Fibroblast of skin of abdomen (primary cell): ENCODE data around the gene PLSCR5. TPM values are rescaled to one million over a fixed set of nuclear protein-coding genes. Genes with fewer than 3 reads are reported as not detected.

ENCODE experiments used
- DNase-seq: peaks from one replicate; pipeline ENCODE4 v3.0.0-alpha.2; 2013
- polyA plus RNA-seq, 2 experiments: library from polyadenylated mRNA; unstranded; fragments of 120-200 nt; gene quantifications; one replicate each; pipeline ENCODE4 v1.2.1, GENCODE V29; 2013; ENCODE audit not compliant: insufficient read length in 2 of 2

The PLSCR5 gene, protein sequence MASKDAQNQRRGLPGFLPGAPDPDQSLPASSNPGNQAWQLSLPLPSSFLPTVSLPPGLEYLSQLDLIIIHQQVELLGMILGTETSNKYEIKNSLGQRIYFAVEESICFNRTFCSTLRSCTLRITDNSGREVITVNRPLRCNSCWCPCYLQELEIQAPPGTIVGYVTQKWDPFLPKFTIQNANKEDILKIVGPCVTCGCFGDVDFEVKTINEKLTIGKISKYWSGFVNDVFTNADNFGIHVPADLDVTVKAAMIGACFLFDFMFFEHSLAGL
- not detected for polyA plus RNA-seq (2013, experiment 1 of 2; ENCODE audit: insufficient read length)
- polyA plus RNA-seq (2013, experiment 2 of 2; ENCODE audit: insufficient read length) = not detected

GRCh38 chr3:146605106-146605505, at the start of gene PLSCR5:
TSS of gene PLSCR5 (minus strand) at chr3:146605346. CDS start at chr3:146605212, 134 bp downstream.
- DNase-seq = no peak

- no peak for DNase-seq
Measured at GRCh38 chr3:146653978-146654377, 48.8 kb upstream of the PLSCR5 start.

DNA sequence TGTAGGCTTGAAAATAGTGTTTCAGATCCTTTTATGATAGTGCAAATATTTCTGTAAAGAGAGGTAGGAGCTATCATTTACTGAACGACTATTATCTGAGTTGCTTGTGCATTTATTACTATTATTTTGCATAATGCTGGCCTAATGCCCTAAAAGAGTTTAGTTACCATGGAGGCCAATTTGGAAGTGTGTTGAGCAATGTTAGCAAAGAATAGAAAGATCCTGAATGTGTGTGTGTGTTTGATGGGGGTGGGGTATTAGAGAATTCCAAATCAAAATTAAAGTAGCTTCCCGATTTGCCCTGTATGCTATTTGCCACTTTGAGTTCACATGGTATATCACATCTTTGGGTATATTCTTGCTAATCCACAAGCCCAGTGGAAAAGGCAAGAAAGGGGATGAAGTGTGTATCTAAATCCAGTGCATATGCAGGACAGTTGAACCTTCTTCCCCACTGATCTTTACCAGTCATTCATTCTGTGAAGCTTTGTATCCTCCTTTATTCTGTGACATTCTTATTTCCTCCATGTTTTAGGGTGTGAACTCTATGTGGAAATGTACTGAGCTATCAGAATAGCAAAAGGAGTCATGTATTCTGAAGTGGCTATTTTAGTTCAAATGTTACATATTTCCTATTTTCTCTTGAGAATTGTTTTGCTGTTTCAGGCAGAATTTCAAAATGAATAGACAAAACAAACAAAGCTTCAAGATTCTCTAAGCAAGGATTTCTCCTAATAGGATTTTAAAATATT, 45.7 kb upstream of the PLSCR5 start:
- DNase-seq = no peak

DNA sequence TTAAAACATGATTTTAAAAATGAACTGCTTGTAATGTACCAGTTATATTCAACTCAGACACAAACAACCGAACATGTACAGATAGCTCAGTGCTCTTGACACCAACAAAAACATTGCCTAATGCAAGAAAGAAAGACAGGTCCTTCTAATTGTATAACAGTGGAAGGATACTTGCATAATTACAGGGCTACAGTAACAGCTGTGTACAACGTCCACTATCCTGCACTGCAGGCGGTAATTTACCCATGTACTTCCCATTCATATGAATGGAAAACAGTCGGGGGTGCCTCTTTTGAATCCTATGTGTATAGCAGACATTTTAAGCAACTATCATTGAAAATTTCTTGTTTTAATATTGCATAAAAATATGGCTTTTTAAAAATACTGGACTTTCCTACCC, 41.1 kb upstream of the PLSCR5 start:
- DNase-seq = no peak

DNA sequence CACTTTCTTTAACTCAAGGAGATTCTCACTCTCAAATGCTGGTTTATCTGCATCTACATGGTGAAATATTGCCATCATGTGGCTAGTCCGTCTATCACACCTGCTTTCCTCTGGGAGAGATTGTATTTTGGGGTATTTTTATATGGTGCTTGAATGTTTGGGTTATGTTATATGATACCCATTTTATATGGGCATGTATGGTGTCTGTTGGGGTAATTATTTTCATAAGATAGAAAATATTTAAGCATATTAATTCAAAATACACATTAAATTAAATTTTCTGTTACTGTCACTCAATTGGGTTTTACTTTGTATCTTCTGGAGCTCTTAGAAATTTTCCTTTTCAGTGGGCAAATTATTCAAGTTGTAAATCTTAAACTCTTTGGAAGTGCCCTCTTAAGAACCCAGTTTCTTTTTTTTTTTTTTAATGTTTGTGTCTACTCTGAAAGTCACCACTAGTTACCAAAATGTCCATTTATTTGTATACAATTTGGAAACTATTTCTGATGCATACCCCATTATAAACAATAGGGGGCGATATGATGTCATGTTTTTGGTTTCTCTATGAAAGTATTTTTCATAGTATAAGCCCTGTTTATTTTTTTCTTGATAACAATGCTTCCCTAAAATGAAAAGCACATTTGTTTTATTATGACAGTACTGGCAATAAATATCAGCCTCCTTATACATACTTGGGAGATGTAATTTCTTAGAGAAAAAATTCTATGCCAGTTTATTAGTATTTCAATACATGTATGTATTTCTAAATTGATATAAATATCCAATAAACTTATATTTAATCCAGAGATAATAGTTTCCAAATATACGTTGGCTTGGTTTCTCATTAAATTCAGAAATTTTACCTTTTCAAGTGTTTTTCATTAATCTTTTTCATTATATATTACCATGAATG, 36.1 kb upstream of the PLSCR5 start:
- DNase-seq = peak; percentile 48

DNA sequence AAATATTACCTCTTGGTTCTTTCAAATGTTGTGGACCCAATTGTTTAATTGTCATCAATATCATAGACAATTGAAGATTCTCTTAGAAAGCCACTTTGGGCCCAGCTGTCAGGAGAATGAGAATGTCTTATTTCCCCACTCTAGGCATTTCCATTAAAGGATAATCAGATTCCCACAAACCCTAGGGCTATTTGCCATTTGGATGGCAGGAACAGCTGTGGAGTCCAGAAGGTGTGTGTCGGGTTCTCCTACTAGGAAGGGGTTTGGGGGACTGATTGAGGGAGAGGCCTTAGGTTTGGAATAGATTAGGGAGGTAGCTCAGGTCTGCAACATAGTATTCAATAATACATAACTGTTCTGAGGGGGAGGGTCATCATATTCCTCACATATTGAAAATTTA, 35.2 kb upstream of the PLSCR5 start:
- DNase-seq = no peak

DNA sequence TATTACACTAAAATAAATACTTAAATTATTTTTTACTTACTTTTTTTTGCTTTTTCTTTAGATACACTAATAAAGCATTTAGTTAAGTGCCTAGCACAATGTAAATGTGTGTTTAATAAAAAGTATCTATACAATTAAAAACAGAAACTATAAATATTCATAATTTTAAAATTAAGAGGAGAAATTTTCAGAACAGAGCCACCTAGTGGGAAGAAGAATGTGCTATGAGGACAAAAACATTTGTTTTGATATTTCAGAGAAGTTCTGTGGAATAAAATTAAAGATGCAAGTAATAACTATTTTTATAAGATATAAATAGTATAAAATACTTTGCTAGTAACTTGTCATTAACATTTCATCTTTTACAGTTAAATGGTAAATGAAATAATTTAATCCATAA, 33.6 kb upstream of the PLSCR5 start:
- no peak for DNase-seq

DNA sequence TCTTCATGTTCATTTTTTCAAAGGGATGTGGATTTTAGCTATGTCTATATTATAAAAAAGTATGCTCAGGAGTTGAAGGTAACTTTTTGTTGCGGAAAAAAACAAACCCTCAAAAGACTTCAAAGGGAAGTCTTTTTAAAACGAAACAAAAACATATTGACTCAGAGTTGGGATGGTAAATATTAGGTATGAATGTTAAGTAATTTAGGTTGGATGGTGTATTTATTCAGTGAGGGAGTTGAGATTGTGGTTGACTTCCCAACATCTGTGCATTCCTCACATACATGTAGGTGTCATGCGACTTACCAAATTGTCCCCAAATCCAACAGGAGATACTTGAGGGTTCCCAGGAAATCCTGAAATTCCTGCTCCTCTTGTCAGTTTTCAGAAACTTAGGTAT, 32.7 kb upstream of the PLSCR5 start:
- DNase-seq = peak; percentile 10

GRCh38 chr3:146636881-146637280, 31.7 kb upstream of the PLSCR5 start:
- no peak for DNase-seq

DNA sequence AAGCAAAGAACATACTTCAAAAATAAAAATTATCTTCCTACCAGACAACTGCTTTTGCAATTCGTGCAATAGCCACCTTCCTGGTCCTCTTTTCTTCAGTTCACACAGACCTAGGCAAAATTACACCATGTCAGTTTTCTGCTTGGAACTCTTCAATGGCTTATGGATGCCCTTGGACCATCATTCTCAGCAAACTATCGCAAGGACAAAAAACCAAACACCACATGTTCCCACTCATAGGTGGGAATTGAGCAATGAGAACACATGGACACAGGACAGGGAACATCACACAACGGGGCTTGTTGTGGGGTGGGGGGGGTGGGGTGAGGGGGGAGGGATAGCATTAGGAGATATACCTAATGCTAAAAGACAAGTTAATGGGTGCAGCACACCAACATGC, 29.2 kb upstream of the PLSCR5 start:
- DNase-seq = no peak

DNA sequence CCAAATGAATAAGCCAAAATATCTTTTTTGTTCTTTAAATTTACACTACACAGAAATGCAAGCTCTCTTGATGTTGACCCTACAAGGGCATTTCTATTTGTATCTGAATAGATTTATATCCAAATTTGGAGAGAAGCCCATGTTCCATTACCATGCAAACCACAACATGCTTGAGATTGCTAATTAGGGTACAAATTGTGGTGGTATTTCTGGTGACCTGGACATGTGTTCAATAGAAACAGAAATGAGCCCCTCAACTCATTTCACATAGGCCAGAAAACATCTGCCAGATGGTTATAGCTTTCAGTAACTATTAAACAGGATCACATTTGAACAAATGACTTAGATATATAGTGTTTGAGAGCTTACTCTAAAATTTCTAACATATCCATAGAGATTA, 23.5 kb upstream of the PLSCR5 start:
- DNase-seq = no peak

- DNase-seq = no peak
Measured at GRCh38 chr3:146626403-146627122, 21.4 kb upstream of the PLSCR5 start.

- peak; percentile 5 for DNase-seq
Measured at GRCh38 chr3:146625186-146625775, 20.1 kb upstream of the PLSCR5 start.

DNA sequence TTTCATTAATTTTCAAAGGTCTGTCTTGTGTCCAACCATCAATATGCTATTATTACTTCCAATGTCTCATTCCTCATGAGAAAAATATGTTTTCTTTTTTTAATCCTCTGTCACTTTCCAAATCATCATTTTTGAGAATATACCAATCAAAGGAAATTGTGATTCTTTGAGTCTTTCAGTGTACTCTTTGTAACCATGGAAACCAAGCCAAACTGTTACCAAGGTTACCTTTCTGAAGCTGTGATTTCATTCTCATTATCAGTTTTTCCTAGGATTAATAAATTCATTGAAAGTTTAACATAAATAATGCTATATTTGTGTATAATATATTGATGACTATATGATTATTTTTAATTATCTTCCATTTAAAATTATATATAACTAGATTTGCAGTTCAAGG, 16.6 kb upstream of the PLSCR5 start:
- DNase-seq = no peak

GRCh38 chr3:146612015-146612414, 6.9 kb upstream of the PLSCR5 start:
- no peak for DNase-seq

- no peak for DNase-seq
Measured at GRCh38 chr3:146611096-146611495, 6.0 kb upstream of the PLSCR5 start.

GRCh38 chr3:146598535-146598934, 6.6 kb downstream of the PLSCR5 start:
- peak; percentile 57 for DNase-seq

DNA sequence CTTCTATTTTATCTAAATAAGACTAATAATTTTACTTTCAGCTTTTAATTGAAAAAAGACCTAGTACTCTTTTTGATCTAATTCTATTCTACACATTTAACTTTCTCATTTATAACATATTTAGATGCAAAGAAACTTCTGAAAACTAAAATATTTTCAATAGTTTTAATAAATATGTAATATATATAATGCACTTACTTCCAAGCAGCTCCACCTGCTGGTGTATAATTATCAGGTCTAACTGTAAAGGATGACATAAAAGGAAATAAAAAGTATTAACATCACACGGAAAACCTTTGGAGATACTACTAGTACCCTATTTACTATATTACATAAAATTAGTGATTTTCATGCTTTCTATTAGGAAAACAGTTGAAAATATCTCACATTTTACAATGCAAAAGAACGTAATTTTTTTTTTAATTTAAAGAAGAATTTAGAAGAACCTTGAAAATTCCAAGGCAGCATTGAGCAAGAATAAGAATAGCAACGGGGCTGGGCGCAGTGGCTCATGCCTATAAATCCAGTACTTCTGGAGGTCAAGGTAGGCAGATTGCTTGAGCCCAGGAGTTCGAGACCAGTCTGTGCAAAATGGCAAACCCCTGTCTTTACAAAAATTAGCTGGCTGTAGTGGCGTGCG, 10.2 kb downstream of the PLSCR5 start:
- DNase-seq = peak; percentile 5

- DNase-seq = no peak
Measured at GRCh38 chr3:146593776-146594175, 11.4 kb downstream of the PLSCR5 start.

GRCh38 chr3:146590521-146590920, 14.6 kb downstream of the PLSCR5 start:
- DNase-seq = peak; percentile 76

DNA sequence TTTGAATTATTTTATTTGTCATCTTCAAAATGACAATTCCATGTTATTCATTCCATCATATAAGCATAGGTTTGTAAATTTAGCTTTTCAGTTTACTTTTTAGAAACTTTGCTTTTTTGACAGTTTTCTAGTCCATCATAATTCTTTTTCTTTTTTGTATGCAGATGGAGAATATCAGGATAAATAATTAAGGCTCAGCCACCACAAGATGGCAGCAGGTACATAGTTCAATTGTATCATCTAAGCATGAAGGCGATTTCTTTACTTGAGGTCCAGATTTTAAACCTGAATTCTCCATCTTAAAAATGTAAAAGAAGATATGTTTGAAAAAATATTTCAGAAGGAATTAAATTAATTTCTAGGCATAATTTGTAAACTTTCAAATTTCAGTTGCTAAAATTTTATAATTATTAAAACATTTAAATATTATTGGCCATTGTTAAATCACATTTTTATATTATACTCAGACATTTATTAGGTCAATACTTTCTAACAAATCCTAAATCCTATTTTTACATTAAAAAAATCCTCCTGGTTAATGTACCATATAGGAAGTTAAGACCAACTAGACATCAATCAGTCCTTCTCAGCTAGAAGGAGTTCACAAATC, 15.1 kb downstream of the PLSCR5 start:
- DNase-seq = peak; percentile 53
